Measurements from ENCODE around the gene EXD2.
"Not testable (repeated sequence)": the region's sequence is repeated elsewhere in the genome, so short reads cannot be mapped to it uniquely, and the experiment has no call there.

The EXD2 gene

DNA sequence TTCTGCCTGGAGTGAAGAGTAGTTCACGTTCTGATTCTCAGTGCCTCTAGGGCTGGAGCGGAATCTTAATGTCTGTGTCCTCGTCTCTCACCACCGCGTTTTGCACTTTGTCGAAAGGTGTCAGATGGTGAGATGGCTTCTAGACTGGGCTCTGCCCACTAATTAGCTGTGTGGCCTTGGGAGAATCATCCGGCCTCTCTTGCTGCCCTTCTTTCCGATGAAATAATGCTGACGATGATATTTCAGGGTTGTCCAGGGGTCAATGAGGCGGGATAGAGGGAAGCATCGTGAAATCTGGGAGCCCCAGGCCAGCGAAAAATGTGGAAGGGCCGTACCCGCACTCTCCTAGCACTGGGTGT, 67.8 kb downstream of the EXD2 start:
- DNase-seq: no peak

DNA sequence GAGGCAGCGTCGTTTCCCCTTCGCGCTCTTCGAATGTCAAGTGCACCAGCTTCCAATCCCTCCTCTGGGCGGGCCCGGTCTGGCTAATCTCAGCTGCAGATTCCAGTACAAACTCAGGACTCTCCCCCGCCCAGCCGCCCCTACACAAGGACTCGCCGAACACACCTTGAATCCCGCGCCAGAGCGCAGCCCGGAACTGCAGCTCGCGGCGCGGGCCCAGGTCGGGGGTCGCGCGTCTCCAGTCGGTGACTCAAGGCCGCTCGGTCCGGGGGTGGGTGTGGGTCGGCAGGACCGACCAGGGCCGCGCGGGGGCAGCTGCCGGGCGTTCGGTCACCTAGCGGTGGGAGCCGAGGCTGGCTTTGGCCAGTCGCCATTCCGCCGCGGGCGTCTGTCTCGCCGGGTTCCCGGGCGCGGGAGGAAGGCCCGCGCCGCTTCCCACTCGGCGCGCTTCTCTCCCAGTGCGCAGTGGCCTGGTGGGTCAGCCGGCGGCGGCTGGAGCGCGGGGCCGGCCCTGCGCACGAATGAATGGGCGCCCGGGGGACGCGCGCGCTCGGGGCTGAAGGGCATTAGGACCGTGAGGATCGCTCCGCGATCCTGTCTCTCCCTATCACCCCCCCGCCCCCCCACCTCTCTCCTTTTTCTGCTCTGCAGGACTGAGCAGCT, 68.4 kb downstream of the EXD2 start, which contains the start of gene GALNT16:
Gene GALNT16 (plus strand): TSS at position 632 of the 663 bp plus-strand sequence. CDS start 133 bp downstream, outside the sequence.
- DNase-seq: peak in 1 of 2 experiments; percentile 59

DNA sequence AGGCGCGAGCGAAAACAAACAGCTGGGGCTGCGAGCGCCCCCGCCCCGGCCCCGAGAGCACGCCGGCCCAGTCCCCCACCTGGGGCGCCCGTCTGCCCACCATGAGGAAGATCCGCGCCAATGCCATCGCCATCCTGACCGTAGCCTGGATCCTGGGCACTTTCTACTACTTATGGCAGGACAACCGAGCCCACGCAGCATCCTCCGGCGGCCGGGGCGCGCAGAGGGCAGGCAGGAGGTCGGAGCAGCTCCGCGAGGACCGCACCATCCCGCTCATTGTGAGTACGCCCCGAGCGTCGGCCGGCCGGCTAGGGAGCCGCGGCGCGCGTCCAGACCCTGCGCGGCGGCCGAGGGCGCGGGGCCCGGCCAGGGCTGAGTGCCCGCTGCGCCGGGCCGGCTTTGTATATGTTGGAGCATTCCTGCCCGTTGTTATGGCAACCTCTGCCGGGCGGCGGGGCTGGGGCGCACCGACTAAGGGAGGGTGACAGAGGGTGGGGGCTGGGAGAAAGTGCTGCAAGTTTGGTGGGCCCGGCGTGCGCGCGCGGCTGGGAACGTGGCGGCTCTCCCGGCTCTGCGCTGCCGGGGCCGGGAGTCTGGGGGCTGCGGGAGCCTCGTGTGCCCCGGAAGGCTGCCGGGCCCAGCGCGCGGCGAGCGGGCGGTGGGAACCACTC, 69.0 kb downstream of the EXD2 start:
- peak in 1 of 2 experiments; percentile 59 for DNase-seq

DNA sequence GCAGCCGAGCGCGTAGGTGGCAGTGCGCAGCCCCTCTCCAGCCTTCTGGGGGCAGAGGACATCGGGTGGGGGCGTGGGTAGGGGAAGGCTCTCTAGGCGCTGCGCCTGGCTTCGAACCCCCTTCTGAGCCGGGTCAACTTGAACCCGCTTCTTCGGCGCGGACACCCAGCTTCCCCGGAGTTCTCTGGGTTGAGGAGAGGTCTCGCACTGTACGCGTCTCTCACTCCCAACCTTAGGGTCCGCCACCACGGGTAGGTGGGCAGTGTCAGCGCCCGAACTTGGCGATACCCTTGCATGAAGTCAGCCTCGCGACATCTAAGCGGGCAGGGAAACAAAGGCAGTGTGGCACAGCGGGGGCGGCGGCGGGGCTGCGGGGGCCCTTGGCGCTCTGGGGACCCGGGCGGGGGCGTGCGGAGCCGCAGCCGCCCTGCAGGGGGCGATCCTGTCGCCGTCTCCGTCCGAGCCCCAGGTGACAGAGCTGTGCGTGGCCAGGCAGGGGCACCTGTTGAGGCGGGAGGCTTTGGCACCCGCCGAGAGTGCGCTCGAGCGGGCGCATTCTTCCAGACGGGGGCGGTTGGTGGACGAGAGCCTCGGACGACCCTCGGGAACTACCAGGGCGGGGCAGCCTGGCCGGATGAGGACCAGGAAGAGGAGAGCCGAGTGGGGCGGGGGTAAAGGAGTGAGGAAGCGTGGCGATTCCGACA, 69.7 kb downstream of the EXD2 start:
- peak in 1 of 2 experiments; percentile 62 for DNase-seq

DNA sequence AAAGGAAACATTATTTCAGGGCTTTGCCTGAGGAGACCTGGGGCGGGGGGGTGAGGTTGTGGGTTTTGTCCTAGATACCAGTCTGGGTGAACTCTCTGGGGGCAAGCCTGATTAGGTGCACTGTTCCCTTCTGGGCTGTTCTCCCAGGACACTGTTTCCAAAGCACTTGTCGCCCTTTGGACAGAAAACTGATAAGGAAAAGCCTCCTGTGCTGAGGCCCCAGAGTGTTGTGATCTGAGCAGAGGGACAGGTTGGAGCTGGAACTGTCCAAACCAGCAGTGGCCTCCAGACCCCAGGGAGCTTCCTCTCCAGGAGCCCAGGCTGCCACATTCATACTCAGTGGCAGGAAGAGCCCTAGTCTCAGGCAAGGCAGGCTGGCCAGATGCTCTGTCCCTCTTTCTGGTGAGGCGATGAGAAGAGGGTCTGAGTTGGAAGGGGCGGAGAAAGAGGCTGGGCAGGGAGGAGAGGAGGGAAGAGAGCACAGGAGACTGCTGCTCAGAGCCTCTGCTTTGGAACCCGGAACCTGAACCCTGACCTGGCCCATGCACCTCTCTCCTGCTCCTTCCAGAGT, 70.5 kb downstream of the EXD2 start:
- peak in 1 of 2 experiments; percentile 14 for DNase-seq

DNA sequence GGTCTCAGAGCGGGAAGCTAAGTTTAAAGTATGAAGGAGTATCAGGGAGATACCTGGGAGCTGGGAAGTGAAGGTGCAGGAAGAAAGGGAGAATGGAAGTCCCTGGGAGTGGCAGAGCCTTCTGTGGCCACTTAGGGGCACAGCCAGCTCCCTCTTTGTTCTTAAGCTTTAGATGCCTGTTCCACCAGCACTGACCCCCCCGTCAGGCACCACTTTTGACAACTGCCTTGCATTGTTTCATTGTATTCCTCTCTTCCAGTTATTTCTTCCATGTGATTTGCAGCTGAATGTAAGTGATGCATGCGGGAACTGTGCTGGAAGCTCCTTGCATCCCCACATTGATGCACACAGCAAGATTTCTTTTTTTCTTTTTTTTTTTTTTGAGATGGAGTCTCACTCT, 71.2 kb downstream of the EXD2 start:
- no peak for DNase-seq

DNA sequence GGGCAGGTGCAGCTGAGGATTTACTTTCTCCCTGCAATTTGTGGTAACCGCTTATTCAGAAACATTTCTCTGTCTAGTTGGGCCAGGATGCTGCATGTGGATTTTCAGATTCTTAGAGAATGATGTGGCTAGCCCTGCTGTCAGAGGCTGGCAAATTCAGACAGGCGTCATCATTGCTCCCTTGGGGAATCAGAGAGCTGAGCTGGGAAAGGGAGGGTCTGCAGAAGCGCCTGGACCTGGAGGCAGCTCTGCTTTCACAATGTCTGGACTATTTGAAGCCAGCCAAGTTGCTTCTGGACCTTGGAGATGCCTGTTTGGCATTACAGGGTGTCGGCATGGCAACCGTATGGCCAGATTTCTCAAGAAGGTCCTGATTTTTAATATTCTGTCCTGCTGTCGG, 72.1 kb downstream of the EXD2 start:
- peak; percentile 51 to 84 for DNase-seq

DNA sequence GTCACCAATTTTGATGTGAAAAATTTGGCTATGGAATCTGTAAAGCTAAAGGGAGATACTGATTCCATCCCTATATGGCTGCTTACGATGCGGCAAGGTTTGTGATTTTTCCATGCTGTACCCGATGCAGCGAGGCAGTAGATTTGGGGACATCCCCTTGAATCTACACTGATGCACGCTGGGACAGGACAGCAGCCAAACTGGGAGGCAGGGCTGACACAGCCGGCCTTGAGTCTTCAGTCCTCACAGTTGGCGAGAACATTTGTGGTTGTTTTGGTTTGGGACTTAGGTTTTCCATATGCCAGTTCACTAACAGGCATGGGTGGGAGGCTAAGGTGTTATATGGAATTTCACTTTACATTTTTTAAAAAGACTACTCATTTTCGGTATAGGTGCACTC, 72.5 kb downstream of the EXD2 start:
- no peak for DNase-seq

DNA sequence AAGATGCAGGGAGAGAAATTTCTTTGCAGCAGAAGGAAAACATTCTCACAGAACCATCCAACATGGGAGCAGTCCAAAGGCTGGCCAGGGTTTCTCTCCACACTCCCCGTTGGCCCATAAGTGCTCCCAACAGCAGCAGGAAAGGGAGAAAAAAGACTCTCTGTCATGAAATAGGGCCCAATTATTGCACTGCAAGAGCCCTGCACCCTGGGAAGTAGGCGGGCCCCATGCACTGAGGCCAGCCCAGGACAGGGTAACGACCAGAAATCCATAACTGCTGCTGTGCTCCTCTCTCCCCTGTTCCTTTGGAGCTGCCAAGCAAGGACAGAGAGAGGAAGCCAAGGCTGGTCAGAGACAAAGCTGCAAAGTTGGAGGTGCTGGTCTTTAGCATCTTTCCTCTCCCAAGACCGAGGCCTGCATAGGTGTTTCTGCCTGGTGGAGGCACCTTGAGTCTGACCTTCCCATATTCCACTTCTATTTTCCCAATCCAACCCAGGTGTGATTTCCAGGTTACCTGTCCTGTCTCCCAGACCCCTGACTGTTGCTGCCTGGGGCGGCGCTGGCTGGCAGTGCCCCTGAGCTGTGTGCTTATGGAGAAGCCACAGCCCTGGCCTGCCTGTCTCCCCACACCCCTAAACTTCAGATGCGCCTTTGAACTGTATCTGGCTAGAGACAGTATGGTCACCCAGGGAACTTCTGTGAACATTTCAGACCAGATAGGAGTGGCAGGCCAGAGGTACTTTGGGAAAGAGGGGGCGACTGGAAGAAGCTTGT, 75.5 kb downstream of the EXD2 start:
- no peak for DNase-seq

DNA sequence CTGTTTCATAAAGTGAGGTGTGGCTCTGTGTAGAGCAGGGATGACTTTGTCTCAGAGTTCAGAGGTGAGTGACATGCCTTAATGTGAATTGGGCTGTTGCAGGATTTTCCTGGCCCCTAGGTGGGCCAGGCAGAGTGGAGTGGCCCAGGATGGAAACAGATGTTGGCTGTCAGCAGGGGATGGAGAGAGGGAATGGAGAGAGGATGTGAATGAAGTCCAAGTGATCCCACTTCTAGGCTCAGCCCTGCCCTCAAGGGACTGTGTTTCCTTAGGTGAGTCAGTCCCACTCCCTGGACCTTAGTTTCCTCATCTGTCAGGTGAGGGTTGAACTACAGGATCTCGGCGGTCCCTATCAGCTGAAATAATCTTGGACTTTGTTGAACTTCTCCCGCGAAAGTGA, 76.2 kb downstream of the EXD2 start:
- DNase-seq: no peak

DNA sequence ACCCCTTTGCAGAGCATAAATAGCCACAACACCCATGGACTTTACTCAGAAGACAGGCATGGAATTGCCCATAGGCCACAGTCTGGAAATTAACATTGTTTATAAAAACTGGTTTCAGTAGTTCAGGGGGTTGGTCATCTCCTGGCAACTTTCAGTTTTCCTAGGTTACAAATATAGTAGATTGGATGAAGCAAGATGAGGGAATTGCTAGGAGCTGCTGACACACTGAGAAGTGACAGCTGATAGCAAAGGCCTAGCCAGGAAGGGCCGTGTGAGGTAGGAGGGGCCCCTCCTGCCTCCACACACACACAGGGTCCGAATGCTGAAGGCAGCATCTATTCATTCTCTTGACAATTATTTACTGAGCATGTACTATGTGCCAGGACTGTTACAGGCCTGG, 76.9 kb downstream of the EXD2 start:
- DNase-seq: no peak

DNA sequence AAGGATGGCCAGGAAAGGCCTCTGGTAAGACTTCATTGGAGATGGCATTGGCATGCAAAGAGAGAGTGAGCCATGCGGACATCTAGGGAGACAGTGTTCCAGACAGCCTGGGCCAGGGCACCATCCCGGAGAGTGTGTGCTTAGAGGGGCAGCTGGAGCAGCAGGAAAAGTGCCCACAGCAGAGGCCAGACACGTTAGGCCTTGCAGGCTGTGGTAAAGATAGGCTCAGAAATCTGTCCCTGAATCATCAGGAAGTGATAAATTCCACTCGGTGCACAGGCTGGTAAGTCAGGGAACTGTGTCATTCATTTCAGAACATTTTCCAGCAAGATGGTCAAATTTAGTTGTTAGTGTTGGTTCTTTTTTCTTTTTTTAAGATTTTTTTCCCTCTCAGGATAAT, 77.5 kb downstream of the EXD2 start:
- no peak for DNase-seq

DNA sequence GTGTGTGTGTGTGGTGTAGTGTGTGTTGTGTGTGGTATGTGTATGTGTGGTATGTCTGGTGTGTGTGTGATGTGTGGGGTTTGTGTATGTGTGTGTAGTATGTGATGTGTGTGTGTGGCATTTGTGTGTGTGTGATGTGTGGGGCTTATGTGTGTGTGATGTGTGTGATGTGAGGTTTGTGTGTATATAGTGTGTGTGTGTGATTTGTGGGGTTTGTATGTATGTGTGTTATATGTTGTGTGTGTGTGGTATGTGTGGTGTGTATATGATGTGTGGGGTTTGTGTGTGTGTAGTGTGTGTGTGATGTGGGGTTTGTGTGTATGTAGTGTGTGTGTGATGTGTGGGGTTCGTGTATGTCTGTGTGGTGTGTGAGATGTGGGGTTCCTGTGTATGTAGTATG, 78.1 kb downstream of the EXD2 start:
- no peak for DNase-seq

DNA sequence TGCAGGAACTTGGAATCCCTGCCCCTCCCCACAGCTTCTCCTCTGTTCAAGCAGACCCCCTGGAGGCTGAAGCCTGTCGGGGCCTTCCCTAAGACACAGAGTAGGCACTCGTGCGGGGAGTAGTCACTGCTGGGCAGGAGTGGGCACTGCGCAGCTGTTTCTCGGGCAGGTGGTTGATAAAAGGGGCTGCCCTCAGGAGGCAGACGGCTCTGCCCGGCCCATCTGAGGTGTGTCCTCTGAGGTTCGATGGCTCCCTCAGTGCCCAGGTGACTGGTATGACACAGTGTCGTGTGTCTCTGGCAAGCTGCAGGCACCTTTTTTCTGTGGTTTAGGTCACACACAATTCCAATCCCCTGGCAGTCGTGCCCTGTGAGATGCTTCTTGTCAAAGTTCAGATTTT, 78.8 kb downstream of the EXD2 start:
- DNase-seq: no peak

DNA sequence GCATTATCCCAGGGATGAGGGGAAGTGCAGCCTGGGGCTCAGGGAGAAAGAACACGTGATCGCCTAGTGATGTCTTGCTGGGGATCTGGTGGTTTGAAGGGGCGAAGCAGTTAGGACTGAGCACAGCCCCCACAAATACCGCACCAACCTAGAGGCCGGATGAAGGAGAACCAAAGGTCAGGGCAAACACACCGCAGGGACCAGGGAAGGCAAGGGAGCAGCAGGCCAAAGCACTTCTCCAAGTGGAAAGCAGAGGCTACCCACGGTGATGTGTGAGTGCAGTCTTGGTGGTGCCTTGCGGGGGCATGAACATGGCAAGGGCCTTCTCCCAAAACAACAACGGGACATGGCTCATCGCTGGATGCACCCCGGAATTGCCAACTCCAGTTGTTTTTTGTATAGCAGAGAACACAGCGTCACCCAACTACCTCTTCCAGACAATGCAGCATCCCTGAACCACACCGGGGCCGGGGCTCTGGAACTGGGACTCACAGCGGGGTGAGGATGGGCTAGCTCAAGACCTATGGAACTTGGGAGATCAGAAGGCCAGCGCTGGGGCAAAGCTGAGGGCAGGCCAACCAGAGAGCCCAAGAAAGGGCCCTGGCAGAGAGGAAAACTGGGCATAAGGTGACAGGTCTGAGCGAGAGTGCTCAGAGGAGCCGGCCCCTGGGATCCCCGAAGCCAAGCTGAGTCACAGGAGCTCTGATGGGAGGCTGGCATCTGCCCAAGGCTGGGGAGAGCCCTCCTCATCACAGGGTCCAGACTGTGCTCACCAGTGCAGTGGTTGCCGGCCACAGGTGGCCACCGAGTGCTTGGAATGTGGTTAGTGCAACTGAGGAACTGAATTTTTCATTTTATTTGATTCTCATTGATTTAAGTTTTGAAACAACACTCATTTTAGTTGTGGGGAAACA, 79.8 kb downstream of the EXD2 start:
- no peak for DNase-seq

DNA sequence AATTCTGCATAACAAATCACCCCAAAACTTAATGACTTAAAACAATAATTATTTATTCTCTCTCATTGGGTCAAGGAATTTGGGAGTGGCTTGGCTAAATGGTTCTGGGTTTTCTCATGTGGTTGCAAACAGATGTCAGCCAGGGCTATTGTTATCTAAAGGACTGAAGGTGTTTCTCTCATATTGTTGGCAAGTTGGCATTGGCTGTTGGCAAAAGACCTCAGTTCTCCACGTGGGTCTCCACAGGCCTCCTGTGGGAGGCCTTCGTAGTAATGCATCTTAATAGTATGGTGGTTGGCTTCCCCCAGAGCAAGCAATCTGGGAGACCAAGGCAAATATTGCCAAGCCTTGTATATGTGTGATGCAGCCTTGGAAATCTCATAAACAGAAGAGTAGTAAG, 83.0 kb downstream of the EXD2 start:
- DNase-seq: no peak

DNA sequence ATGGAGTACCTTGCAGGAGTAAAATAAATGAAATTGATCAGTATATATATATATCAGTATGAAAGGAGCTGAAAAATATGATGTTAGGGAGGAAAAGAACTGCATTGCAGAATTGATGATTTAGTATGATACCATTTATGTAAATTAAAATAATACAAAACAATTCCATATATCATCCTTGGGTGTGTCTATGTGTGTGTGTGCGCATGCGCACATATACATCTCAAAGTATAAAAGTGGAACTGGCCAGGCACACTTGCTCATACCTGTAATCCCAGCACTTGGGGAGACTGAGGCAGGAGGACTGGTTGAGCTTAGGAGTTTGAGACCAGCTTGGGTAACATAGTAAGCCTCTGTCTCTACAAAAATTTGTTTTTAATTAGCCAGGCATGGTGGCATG, 84.0 kb downstream of the EXD2 start:
- DNase-seq: no peak

DNA sequence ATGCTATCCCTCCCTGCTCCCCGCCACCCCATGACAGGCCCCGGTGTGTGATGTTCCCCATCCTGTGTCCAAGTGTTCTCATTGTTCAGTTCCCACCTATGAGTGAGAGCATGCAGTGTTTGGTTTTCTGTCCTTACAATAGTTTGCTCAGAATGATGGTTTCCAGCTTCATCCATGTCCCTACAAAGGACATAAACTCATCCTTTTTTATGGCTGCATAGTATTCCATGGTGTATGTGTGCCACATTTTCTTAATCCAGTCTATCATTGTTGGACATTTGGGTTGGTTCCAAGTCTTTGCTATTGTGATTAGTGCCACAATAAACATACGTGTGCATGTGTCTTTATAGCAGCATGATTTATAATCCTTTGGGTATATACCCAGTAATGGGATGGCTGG, 86.1 kb downstream of the EXD2 start:
- DNase-seq: not testable (repeated sequence)

DNA sequence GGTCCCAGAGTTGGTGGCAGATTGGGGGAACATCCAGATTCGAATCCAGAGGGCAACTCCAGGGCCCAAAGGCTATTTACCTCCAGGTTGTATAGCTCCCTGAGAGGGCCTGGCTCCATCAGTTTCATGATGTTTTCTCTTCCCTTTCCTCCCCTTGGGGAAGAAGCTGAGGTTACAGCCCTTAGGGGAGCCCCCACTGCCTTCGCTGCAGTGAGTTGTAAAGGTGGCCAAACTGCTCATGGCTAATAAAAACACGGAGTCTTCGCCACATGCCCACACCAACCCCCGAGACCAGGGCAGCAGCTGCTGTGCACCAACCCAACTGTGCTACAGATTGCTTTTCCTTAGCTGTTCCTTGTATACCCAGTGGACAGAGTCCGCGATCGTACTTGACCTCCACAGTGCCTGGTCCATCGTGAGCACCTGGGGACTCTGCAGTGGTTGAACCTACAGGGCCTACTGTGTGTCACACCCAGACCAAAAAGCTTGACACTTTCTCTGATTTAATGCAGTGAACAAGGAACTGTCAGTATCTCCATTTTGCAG, 89.5 kb downstream of the EXD2 start:
- DNase-seq: no peak

DNA sequence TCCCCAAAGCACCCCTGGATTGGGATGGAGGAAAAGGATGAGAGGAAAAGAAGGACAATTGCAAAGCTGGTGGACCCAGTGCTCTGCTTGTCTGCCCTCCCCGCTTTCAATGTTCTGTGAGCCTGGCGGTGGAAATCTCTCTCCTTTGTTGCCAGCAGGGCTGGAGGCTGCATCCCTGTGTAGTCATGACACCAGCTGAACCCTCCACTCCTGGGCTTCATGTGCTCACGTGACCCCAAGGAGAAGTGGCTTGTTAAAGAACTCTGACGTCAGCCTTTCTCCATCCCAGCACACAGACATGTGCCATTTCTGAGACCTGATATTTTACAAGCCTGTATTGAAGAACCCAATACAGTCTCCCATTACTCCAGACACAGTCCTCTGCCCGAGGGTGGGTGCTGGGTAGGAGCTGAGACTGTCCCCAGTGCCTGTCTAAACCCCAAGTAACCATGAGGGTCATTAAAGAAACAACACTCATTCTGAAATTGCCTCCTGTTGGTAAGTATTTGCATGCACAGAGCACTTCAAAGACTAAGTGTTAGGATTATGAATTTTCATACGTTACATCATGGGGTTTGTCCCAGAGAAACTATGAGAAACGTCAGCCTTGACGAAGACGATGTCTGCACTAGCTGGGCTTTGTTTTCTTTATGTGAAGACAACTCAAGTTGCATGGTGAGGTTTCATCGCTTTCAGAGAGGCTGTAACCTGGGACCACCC, 90.3 kb downstream of the EXD2 start:
- peak in 1 of 2 experiments; percentile 4 for DNase-seq

DNA sequence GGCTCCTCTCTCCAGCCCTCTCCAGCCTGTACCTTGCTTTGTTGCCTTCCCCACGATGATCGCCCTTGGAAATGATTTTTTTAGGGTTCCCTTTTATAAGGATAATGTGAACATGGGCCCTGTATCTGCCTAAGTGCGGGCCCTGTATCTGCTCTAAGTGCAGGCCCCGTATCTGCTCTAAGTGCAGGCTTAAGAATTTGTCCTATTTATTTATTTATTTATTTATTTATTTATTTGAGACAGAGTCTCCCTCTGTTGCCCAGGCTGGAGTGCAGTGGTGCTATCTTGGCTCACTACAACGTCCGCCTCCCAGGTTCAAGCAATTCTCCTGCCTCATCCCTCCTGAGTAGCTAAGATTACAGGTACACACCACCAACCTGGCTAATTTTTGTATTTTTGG, 91.2 kb downstream of the EXD2 start:
- DNase-seq: no peak
